GM12873 (cell line): ENCODE measurements around the gene UBE2J2.

ENCODE experiments used
- TF ChIP-seq, protein P1 (sequence below): IDR thresholded peaks from 2 replicates; pipeline ENCODE4 v1.5.1; 2012; ENCODE audit warnings: low read depth, mild to moderate bottlenecking, moderate library complexity, low read length, control low read depth; ENCODE audit not compliant: insufficient read depth; ENCODE audit errors: missing control alignments

The UBE2J2 gene

DNA sequence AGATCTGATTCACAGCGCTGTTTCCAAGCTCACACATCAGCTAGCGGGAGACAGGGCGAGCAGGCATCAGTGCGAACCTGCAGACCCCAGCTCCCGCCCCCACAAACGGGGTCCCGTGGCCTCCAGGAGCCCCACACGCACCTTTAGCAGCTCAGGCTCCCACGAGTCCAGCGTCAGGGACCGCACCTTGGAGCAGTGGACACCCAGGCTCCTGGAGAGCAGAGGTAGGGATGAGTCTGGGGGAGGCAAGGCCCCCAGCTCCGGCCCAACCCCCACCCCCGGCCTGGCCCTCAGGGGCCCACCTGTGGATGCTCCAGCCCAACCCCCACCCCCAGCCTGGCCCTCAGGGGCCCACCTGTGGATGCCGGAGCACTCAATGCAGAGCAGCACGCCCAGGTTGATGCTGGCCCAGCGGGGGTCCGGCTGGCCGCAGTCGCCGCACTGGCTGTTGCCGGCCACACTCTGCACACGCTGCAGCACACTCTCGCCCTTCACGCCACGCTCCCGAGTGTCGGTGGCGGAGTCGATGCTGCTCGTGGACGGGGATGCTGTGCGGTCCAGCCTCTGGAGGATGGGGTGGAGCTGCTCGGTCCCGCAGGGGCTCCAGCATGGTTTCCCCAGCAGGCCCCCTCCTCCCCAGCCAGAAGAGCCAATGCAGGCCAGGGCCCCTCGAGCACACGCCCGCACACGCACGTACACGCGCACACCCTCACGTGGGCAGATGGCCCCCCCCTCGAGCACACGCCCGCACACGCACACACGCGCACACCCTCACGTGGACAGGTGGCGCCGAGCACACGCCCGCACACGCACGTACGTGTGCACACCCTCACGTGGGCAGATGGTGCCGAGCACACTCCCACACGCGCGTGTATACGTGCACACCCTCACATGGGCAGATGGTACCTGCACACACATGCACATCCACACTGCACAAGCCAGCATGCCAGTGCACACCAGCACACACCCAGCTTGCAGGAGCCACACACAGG, 22.7 kb upstream of the UBE2J2 start:
- TF ChIP-seq, protein P1, sequence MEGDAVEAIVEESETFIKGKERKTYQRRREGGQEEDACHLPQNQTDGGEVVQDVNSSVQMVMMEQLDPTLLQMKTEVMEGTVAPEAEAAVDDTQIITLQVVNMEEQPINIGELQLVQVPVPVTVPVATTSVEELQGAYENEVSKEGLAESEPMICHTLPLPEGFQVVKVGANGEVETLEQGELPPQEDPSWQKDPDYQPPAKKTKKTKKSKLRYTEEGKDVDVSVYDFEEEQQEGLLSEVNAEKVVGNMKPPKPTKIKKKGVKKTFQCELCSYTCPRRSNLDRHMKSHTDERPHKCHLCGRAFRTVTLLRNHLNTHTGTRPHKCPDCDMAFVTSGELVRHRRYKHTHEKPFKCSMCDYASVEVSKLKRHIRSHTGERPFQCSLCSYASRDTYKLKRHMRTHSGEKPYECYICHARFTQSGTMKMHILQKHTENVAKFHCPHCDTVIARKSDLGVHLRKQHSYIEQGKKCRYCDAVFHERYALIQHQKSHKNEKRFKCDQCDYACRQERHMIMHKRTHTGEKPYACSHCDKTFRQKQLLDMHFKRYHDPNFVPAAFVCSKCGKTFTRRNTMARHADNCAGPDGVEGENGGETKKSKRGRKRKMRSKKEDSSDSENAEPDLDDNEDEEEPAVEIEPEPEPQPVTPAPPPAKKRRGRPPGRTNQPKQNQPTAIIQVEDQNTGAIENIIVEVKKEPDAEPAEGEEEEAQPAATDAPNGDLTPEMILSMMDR: no peak

DNA sequence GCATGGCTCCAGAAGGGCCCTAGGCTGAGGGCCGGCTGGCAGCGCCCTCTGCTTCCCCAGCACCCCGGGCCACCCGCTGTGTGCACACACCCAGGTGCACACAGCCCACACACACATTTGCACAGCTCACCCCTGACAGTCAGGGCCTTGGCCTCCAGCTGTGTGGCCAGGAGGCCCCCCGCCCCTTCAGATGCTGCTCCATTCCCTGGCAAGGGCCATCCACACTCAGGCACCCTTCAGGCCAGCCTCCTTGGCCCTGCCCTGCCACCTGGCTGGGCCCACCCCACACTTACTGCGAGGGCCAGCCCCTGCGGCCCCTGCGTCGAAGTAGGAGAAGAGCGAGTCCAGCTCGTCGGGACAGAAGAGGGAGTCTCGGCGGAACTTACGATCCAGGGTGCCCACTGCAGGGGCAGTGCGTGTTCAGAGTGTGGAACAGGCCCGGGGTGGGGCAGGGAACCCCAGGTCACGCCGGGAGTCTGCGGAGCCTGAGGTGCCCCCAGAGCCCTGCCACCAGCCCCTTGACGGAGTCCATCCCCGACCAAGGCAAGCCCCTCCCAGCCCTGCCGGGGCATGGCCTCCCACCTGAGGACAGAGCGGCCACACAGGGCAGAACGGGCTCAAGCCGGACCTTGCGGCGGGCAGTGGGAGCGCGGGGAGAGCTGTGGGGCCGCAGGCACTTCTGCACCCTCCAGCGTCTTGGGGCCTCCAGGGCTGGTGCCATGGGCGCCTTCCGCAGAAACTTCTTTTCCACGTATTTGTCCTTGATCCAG, 21.7 kb upstream of the UBE2J2 start:
- TF ChIP-seq, protein P1: no peak

DNA sequence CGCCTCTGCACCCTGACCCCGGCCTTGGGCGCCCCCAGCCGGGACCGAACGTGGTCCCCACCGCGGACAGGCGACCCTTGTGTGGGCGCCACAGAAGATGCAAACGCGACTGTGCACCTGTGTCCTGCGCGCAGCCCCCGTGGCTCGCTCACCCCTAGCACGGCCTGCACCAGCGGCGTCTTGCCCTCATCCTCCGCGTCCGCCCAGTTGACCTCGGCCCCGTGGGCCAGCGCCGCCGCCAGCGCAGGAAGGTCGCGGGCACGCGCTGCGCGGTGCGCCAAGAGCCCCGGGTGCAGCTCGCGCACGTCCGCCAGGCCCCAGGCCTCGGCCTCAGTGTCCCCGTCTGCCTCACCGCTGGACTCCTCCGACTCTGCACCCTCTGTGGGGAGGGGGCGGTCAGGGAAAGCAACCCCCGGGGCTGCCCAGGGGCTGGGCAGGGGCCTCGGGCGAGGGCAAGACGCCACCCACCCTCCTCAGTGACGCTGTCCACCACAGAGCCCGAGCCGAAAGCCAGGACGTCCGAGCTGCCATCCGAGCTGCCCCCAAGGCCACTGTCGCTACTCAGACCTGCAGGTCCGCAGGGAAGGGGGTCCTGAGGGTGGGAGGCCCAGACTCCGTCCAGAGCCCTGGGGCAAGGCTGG, 20.7 kb upstream of the UBE2J2 start:
- TF ChIP-seq, protein P1: no peak

DNA sequence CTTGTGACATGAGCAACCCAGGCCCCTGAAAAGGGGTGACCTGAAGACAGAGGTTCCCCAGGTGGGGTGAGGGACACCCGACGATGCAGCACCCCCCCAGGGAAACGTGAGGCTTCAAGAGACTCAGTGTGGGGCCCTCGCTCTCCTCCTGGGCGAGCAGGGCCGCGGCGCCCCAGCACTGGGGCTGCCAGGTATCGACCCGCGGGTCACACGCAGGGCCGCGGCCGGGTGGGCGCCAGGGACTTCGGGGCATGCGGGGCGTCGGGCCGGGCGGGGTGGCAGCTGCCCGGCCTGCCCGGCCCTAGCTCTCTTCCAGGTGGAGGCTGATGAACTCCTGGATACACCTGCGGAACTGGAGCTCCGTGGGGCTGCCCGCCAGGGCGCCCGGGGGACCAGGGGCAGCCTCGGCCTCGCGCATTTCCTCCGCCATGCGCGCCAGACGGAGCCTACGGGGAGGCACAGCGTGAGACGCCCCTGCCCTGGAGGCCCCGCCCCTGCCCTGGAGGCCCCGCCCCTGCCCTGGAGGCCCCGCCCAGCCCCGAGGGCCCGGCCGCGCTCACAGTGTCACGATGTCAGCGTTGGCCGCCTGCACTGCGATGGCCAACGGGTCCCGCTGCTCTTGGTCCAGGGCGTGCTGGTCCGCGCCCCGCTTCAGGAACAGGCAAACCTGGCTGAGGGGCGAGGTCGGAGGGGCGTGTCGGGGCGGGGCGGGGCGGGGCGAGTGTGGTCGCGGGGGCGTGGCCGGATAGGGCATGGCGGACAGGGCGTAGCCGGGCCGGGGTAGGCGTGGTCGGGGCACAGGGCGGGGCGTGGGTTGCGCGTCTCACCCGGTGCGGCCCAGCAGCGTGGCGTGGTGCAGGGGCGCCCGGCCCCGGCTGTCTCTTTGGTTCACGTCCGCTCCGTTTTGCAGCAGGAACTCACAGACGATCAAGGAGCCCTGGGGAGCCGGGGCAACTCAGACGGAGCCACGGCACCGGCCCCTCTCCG, 19.9 kb upstream of the UBE2J2 start:
- TF ChIP-seq, protein P1: no peak

DNA sequence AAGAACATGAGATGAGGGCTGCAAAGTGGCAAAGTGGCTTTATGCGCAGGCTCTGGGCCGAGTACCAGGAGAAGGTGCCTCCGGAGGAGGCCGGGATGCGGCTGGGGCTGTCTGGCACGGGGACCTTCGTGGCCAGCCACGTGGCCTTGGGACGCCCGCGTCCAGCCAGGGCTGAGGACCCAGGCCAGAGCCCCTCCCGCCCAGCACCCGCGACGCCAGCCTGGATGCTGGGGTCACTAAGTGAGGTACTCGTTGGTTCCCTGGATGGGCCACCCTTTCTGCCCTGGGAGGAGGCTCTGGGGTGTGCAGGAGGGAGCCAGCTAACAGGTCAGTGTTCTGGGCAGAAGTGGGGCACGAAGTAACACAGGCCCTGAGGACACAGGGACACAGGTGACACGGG, 19.2 kb upstream of the UBE2J2 start:
- TF ChIP-seq, protein P1: no peak

DNA sequence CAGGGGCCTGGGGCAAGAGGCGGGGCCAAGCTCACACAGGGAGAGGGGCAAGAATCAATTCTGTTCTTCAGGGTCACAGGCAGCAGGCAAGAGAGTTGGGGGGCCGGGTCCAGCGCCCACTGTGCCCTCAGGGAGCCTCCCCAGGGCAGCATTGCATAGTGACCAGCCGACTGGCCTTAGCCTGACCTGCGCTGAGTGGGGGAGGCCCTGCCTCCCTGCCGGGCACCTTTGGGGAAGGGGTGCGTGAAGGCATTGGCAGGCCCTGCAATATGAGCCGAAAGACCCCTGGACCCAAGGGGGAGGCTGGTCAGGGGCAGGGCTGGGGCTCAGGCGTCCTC, 18.8 kb upstream of the UBE2J2 start:
- TF ChIP-seq, protein P1: no peak
